GM12892 (cell line): ENCODE results near the gene BMERB1.

ENCODE experiments used
- POLR2A ChIP-seq: IDR thresholded peaks from 2 replicates; pipeline ENCODE4 v1.6.1; 2011; ENCODE audit warnings: low read depth, low read length, control low read depth
- POLR2AphosphoS5 ChIP-seq: IDR thresholded peaks from 2 replicates; pipeline ENCODE4 v1.6.1; 2011; ENCODE audit warnings: low read depth, low read length, control low read depth

GRCh38 chr16:15609286-15609649, 174.9 kb downstream of the BMERB1 start:
- TF ChIP-seq POLR2A, result no peak
- no peak for TF ChIP-seq POLR2AphosphoS5
